Endodermal cell (in vitro differentiated cells): ENCODE results near the gene DNAAF8. TPM values are rescaled to one million over a fixed set of nuclear protein-coding genes. Genes with fewer than 3 reads are reported as not detected.

Source experiments
- DNase-seq: peaks from one replicate; pipeline ENCODE4 v3.0.0-alpha.2; 2017
- H3K27ac ChIP-seq: 2 replicates; pipeline ENCODE4 v1.5.1; 2013; ENCODE audit warnings: mild to moderate bottlenecking, low read depth, low read length, moderate library complexity
- H3K27me3 ChIP-seq: 2 replicates; pipeline ENCODE4 v1.6.1; 2013; ENCODE audit warnings: mild to moderate bottlenecking, low read length, moderate library complexity; ENCODE audit not compliant: insufficient read depth, control insufficient read depth, poor library complexity, severe bottlenecking
- H3K36me3 ChIP-seq: 2 replicates; pipeline ENCODE4 v1.7.0; 2013; ENCODE audit warnings: mild to moderate bottlenecking, low read length, moderate library complexity; ENCODE audit not compliant: control insufficient read depth, insufficient read depth
- H3K4me1 ChIP-seq: one replicate; pipeline ENCODE4 v1.7.0; 2013; ENCODE audit warnings: low read length; ENCODE audit not compliant: control insufficient read depth, insufficient read depth
- H3K4me3 ChIP-seq: 2 replicates; pipeline ENCODE4 v1.5.1; 2013; ENCODE audit warnings: mild to moderate bottlenecking, low read length, moderate library complexity
- H3K9ac ChIP-seq: 2 replicates; pipeline ENCODE4 v1.6.1; 2013; ENCODE audit warnings: mild to moderate bottlenecking, low read length, moderate library complexity; ENCODE audit not compliant: poor library complexity, severe bottlenecking; ENCODE audit errors: extremely low read depth
- H3K9me3 ChIP-seq: 2 replicates; pipeline ENCODE4 v1.6.1; 2013; ENCODE audit warnings: mild to moderate bottlenecking, low read length, moderate library complexity; ENCODE audit not compliant: control insufficient read depth
- H3K27ac Mint-ChIP-seq: 2 replicates; pipeline ENCODE4 v1.8.0; 2020; ENCODE audit warnings: mixed read lengths
- H3K27me3 Mint-ChIP-seq: 2 replicates; pipeline ENCODE4 v1.8.0; 2021; ENCODE audit warnings: mild to moderate bottlenecking, mixed read lengths; ENCODE audit not compliant: insufficient read depth
- H3K36me3 Mint-ChIP-seq: 2 replicates; pipeline ENCODE4 v1.8.0; 2020; ENCODE audit warnings: low read depth, mixed read lengths
- H3K4me1 Mint-ChIP-seq: 2 replicates; pipeline ENCODE4 v1.8.0; 2020; ENCODE audit warnings: mixed read lengths
- H3K4me3 Mint-ChIP-seq: 2 replicates; pipeline ENCODE4 v1.8.0; 2020; ENCODE audit warnings: mild to moderate bottlenecking, moderate library complexity, mixed read lengths
- H3K9me3 Mint-ChIP-seq: 2 replicates; pipeline ENCODE4 v1.8.0; 2020; ENCODE audit warnings: mild to moderate bottlenecking, mixed read lengths
- CTCF ChIP-seq: fragments of 200-600 bp; sonication (generic); conservative IDR thresholded peaks from 2 replicates; pipeline ENCODE4 v1.5.0; 2021; ENCODE audit warnings: antibody characterized with exemption, mild to moderate bottlenecking
- WGBS, 2 experiments: methylation state at CpG; one replicate each; pipeline versions ENCODE4 v1.1.5 to v1.1.7; 2013; ENCODE audit warnings: missing lambda C conversion rate in 2 of 2, mixed read lengths in 1 of 2; ENCODE audit not compliant: insufficient coverage in 1 of 2, insufficient read length in 1 of 2; 5-methylcytosine and 5-hydroxymethylcytosine counted together
- total RNA-seq, 2 donors: library from RNA; stranded (reverse); fragmentation: NEBNext Ultra II Directional in 1 of 2; extraction: Animal tissue kit (Norgen Biotek cat#: 25700) in 1 of 2; gene quantifications; 2 replicates in 1 of 2; 3 replicates in 1 of 2; pipeline ENCODE4 v1.2.1, GENCODE V29; 2021

DNAAF8 gene
- total RNA-seq, 2 donors from 2014 or later, result 0.35 to 0.64 TPM

DNA sequence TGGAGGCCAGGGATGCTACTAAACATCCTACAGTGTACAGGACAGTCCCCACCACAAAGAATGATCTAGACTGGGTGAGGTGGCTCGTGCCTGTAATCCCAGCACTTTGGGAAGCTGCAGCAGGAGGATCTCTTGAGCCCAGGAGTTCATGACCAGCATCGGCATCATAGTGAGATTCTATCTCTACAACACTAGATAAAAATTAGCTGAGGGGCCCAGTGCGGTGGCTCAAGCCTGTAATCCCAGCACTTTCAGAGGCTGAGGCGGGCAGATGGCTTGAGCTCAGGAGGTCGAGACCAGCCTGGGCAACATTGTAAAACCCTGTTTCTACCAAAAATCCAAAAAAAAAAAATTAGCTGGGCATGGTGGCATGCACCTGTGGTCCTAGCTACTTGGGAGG is 38.0 kb downstream of the DNAAF8 start:
- H3K4me1 ChIP-seq, result peaks cover 3% of the 10 kb centered on the region
- Mint-ChIP-seq H3K4me1 (peaks cover 16% of the 10 kb centered on the region), H3K27me3 (no peaks in the 10 kb centered on the region), H3K36me3 (no peaks in the 10 kb centered on the region), H3K4me3 (no peak overlapping the region), H3K9me3 (no peaks in the 10 kb centered on the region), H3K27ac (no peak overlapping the region)
- H3K27ac ChIP-seq, result no peak overlapping the region
- H3K36me3 ChIP-seq, result no peaks in the 10 kb centered on the region
- WGBS, 2 experiments, result 95 to 96% methylated on average over 4 to 5 of the region's 5 CpGs
- no peak overlapping the region for H3K4me3 ChIP-seq
- H3K9me3 ChIP-seq, result no peaks in the 10 kb centered on the region
- no peaks in the 10 kb centered on the region for H3K27me3 ChIP-seq
- no peak for DNase-seq
- TF ChIP-seq CTCF, result no peak
- no peak overlapping the region for H3K9ac ChIP-seq

GRCh38 chr16:4775005-4775404 is 40.7 kb downstream of the DNAAF8 start:
- Histone ChIP-seq H3K4me1 (peaks cover 3% of the 10 kb centered on the region), H3K4me3 (no peak overlapping the region), H3K27ac (no peak overlapping the region), H3K9me3 (no peaks in the 10 kb centered on the region), H3K9ac (no peak overlapping the region), H3K27me3 (no peaks in the 10 kb centered on the region), H3K36me3 (no peaks in the 10 kb centered on the region)
- TF ChIP-seq CTCF, result no peak
- no peaks in the 10 kb centered on the region for H3K27me3 Mint-ChIP-seq
- H3K4me1 Mint-ChIP-seq, result peaks cover 5% of the 10 kb centered on the region
- H3K9me3 Mint-ChIP-seq, result no peaks in the 10 kb centered on the region
- no peaks in the 10 kb centered on the region for H3K36me3 Mint-ChIP-seq
- no peak overlapping the region for H3K27ac Mint-ChIP-seq
- DNase-seq, result no peak
- H3K4me3 Mint-ChIP-seq, result no peak overlapping the region
- 96% methylated on average over 4 to 10 of the region's 13 CpGs for WGBS, 2 experiments

DNA sequence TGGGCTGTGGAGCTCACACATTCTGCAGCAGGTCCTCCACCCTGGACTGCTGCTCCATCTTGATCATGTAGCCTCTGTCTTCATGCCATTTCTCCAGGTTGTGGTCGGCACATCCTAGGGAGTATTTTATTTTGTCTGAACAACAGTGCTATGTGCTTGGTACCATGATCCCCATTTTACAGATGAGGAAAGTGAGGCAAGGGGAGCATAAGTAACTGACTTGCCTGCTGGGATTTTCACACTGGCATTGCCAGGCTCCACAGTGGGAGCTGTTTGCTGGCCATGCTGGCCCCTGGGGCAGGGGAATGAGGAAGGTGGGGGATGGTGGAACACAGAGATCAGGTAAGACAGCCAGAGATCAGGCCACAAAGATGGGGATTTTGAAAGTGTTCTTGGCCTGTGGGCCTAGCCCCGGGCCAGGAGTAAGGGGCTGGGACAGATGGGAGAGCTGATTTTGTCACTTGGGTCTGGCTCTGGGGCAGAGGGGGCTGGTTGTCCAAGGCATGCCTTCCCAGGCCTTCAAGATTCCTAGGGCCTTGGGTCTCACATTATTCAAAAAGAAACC is 41.9 kb downstream of the DNAAF8 start:
- no peak for TF ChIP-seq CTCF
- Mint-ChIP-seq H3K36me3 (no peaks in the 10 kb centered on the region), H3K27ac (no peak overlapping the region), H3K4me1 (peaks cover 5% of the 10 kb centered on the region), H3K4me3 (no peak overlapping the region), H3K9me3 (no peaks in the 10 kb centered on the region), H3K27me3 (no peaks in the 10 kb centered on the region)
- Histone ChIP-seq H3K27ac (no peak overlapping the region), H3K27me3 (no peaks in the 10 kb centered on the region), H3K9ac (no peak overlapping the region), H3K4me1 (peaks cover 3% of the 10 kb centered on the region), H3K4me3 (no peak overlapping the region), H3K9me3 (no peaks in the 10 kb centered on the region), H3K36me3 (no peaks in the 10 kb centered on the region)
- DNase-seq, result no peak
- 92 to 100% methylated on average over 1 to 2 of the region's 2 CpGs for WGBS, 2 experiments
